Measurements from ENCODE around the gene DSTN. TPM values are rescaled to one million over a fixed set of nuclear protein-coding genes. Genes with fewer than 3 reads are reported as not detected.

Gene DSTN
- total RNA-seq, 1 experiment from 2014 or later: 202 TPM

GRCh38 chr20:17627101-17627955 lies 57.5 kb downstream of the DSTN start:
- CTCF ChIA-PET: no interaction called here
- Histone ChIP-seq H2AFZ (ENCODE audit: low read depth, low read length, poor library complexity, severe bottlenecking) (no peak overlapping the region), H3K4me1 (ENCODE audit: control insufficient read depth in 1 of 2, insufficient read depth in 2 of 2, low read length in 2 of 2) (no peaks in the 10 kb centered on the region), H3K9me2 (ENCODE audit: insufficient read depth) (no peaks in the 10 kb centered on the region), H3K27me3 (ENCODE audit: insufficient read depth, low read length) (no peaks in the 10 kb centered on the region), H3K36me3 (ENCODE audit: control insufficient read depth in 1 of 2, insufficient read depth in 2 of 2, low read length in 2 of 2) (peaks cover 14 to 27% of the 10 kb centered on the region in 2 experiments; a peak in 3 of 4 replicates), H3K27ac (ENCODE audit: low read depth, low read length) (no peak overlapping the region), H3K4me3 (replicated peaks in 1 of 2; ENCODE audit: low read depth in 1 of 2, low read length in 2 of 2) (no peak overlapping the region), H3K79me2 (ENCODE audit: insufficient read depth, low read length) (no peaks in the 10 kb centered on the region), H4K20me1 (ENCODE audit: insufficient read depth) (no peaks in the 10 kb centered on the region), H3K9ac (ENCODE audit: low read length) (no peak overlapping the region), H3K4me2 (ENCODE audit: low read length) (no peak overlapping the region), H3K9me3 (ENCODE audit: control insufficient read depth in 1 of 2, insufficient read depth in 1 of 2, low read depth in 1 of 2, low read length in 2 of 2) (no peaks in the 10 kb centered on the region)
- RAD21 ChIA-PET (ENCODE audit: low non-redundant PET in 1 of 2, low total read pairs in 2 of 2, uncharacterized antibody in 2 of 2, unreplicated experiment in 2 of 2): no interaction called here
- TF ChIP-seq CTCF (IDR thresholded peaks at IDR 0.05 in 2 of 3, conservative IDR thresholded peaks at IDR 0.05 in 1 of 3; ENCODE audit: borderline replicate concordance in 1 of 3, insufficient read depth in 1 of 3, low read depth in 2 of 3, low read length in 2 of 3) (no peak), ZFX (IDR thresholded peaks at IDR 0.05) (no peak), CEBPB (IDR thresholded peaks at IDR 0.05; ENCODE audit: low read depth) (no peak), YY1 (IDR thresholded peaks at IDR 0.05; ENCODE audit: extremely low read depth, insufficient replicate concordance, low read depth, low read length) (no peak), MAX (IDR thresholded peaks at IDR 0.05) (no peak), EZH2 (IDR thresholded peaks at IDR 0.05) (no peak), SRF (IDR thresholded peaks at IDR 0.05; ENCODE audit: low read depth) (no peak), SIN3A (IDR thresholded peaks at IDR 0.05; ENCODE audit: low read depth) (no peak), ZNF274 (IDR thresholded peaks at IDR 0.05; ENCODE audit: low read depth, low read length) (no peak), REST (IDR thresholded peaks at IDR 0.05; ENCODE audit: low read depth) (no peak), FOSL1 (IDR thresholded peaks at IDR 0.05; ENCODE audit: low read depth) (no peak), ATF3 (IDR thresholded peaks at IDR 0.05) (no peak), POLR2A (IDR thresholded peaks at IDR 0.05; ENCODE audit: borderline replicate concordance, extremely low read depth, insufficient read depth, insufficient read length) (no peak), EGR1 (IDR thresholded peaks at IDR 0.05; ENCODE audit: low read depth) (no peak), ZBTB33 (IDR thresholded peaks at IDR 0.05; ENCODE audit: extremely low read depth, insufficient replicate concordance, low read length) (no peak), EZH2phosphoT487 (IDR thresholded peaks at IDR 0.05; ENCODE audit: borderline replicate concordance) (no peak), JUND (IDR thresholded peaks at IDR 0.05) (no peak), TCF7L2 (IDR thresholded peaks at IDR 0.05; ENCODE audit: borderline replicate concordance, extremely low read depth, insufficient read depth, insufficient read length) (no peak), SP1 (IDR thresholded peaks at IDR 0.05; ENCODE audit: low read depth) (no peak)
- POLR2A ChIA-PET: no interaction called here
- intact Hi-C loops (cut with micrococcal nuclease): no loop called here
- DNase-seq (ENCODE audit: low read depth, low spot score) (no peak), ATAC-seq (no peak)
- BruUV-seq (replicated peaks): no TSS peak
